Panc1 (cell line): ENCODE results near the gene C20orf141.

ENCODE experiments used
- CTCF ChIP-seq: fragments of 450-650 bp; IDR thresholded peaks from 2 replicates; pipeline ENCODE4 v1.5.1; 2017; ENCODE audit warnings: mild to moderate bottlenecking
- POLR2AphosphoS5 ChIP-seq: IDR thresholded peaks from 2 replicates; pipeline ENCODE4 v1.6.1; 2012; ENCODE audit warnings: mild to moderate bottlenecking, low read depth, low read length, moderate library complexity
- REST ChIP-seq, 2 experiments: IDR thresholded peaks; 2 replicates each; pipeline ENCODE4 v1.6.1; 2011 to 2012; ENCODE audit warnings: low read depth in 2 of 2, control low read depth in 1 of 2, low read length in 1 of 2, mild to moderate bottlenecking in 1 of 2, moderate library complexity in 1 of 2; ENCODE audit not compliant: insufficient read depth in 1 of 2
- SIN3A ChIP-seq: IDR thresholded peaks from 2 replicates; pipeline ENCODE4 v1.6.1; 2012; ENCODE audit warnings: low read depth, mild to moderate bottlenecking, low read length, moderate library complexity, borderline replicate concordance; ENCODE audit not compliant: insufficient read depth
- TCF7L2 ChIP-seq: IDR thresholded peaks from 2 replicates; pipeline ENCODE4 v1.6.1; 2011; ENCODE audit warnings: mild to moderate bottlenecking, low read depth, low read length, inconsistent platforms

- TF ChIP-seq CTCF (no peak), REST (IDR thresholded peaks at IDR 0.05; ENCODE audit: insufficient read depth in 1 of 2, low read depth in 2 of 2, low read length in 1 of 2) (no peak), POLR2AphosphoS5 (no peak), TCF7L2 (no peak), SIN3A (no peak)
These were observed 18.7 kb upstream of the C20orf141 start for GRCh38 chr20:2796011-2796660.
